HUES64 (cell line): ENCODE measurements around the gene ISM2. TPM values are rescaled to one million over a fixed set of nuclear protein-coding genes. Genes with fewer than 3 reads are reported as not detected.
A peak's percentile ranks its signal among the peaks of the same experiment; 100 is the strongest.
"Not testable (repeated sequence)": the region's sequence is repeated elsewhere in the genome, so short reads cannot be mapped to it uniquely, and the experiment has no call there.

Source experiments
- H3K27ac ChIP-seq: 2 replicates; pipeline ENCODE4 v1.7.0; 2013; ENCODE audit warnings: low read depth, low read length, inconsistent platforms
- H3K27me3 ChIP-seq: 2 replicates; pipeline ENCODE4 v1.6.1; 2013; ENCODE audit warnings: mild to moderate bottlenecking, low read length; ENCODE audit not compliant: insufficient read depth
- H3K36me3 ChIP-seq: 2 replicates; pipeline ENCODE4 v1.6.1; 2013; ENCODE audit warnings: mild to moderate bottlenecking, low read length; ENCODE audit not compliant: insufficient read depth
- H3K4me1 ChIP-seq: 2 replicates; pipeline ENCODE4 v1.6.1; 2013; ENCODE audit warnings: mild to moderate bottlenecking, low read length, moderate library complexity; ENCODE audit not compliant: insufficient read depth
- H3K4me3 ChIP-seq: 2 replicates; pipeline ENCODE4 v1.5.1; 2013; ENCODE audit warnings: mild to moderate bottlenecking, low read length, moderate library complexity
- H3K9ac ChIP-seq: 2 replicates; pipeline ENCODE4 v1.6.1; 2013; ENCODE audit warnings: mild to moderate bottlenecking, low read depth, low read length
- H3K9me3 ChIP-seq: 2 replicates; pipeline ENCODE4 v1.6.1; 2013; ENCODE audit warnings: low read depth, low read length; ENCODE audit not compliant: insufficient read depth
- WGBS: fragments of 150-250, 120-280 bp; methylation state at CpG from one replicate; pipeline ENCODE4 v1.1.7; 2013; ENCODE audit warnings: missing lambda C conversion rate; 5-methylcytosine and 5-hydroxymethylcytosine counted together
- polyA plus RNA-seq, 2 experiments: library from polyadenylated mRNA; stranded (reverse); fragments of 50-300 nt; gene quantifications; one replicate each; pipeline ENCODE4 v1.2.3, GENCODE V29; 2013

Gene ISM2
- 0.25 TPM for polyA plus RNA-seq (2013, experiment 1 of 2)
- 0.25 TPM for polyA plus RNA-seq (2013, experiment 2 of 2)

GRCh38 chr14:77498120-77498979, at the start of gene ISM2:
TSS of gene ISM2 (minus strand) at chr14:77498816. CDS start at chr14:77498793, 23 bp downstream.
- peak within 1 kb of the TSS; percentile 70 for H3K4me3 ChIP-seq
- H3K36me3 ChIP-seq: no peaks in the 10 kb centered on the region
- no peak within 1 kb of the TSS for H3K27ac ChIP-seq
- H3K9ac ChIP-seq: peak within 1 kb of the TSS; percentile 57; the same call in 1 of the 2 replicates
- peaks cover 44% of the 10 kb centered on the region for H3K27me3 ChIP-seq
- H3K4me1 ChIP-seq: no peaks in the 10 kb centered on the region
- 2% methylated on average over 104 of the region's 104 CpGs for WGBS
- no peaks in the 10 kb centered on the region for H3K9me3 ChIP-seq

GRCh38 chr14:77547512-77548180, 49.0 kb upstream of the ISM2 start:
- 93% methylated on average over 7 of the region's 8 CpGs for WGBS
- Histone ChIP-seq H3K27ac (no peak overlapping the region), H3K9ac (no peak overlapping the region), H3K4me3 (no peak overlapping the region), H3K36me3 (peaks cover 37% of the 10 kb centered on the region), H3K4me1 (peaks cover 3% of the 10 kb centered on the region; the same call in 1 of the 2 replicates), H3K9me3 (no peaks in the 10 kb centered on the region), H3K27me3 (no peaks in the 10 kb centered on the region)

- H3K9ac ChIP-seq, H3K4me1 ChIP-seq, H3K9me3 ChIP-seq, H3K4me3 ChIP-seq, H3K27me3 ChIP-seq, H3K27ac ChIP-seq: not testable (repeated sequence)
- peaks cover 27% of the 10 kb centered on the region for H3K36me3 ChIP-seq
- WGBS: 95% methylated on average over 11 of the region's 11 CpGs
Observed at GRCh38 chr14:77545171-77545570, 46.6 kb upstream of the ISM2 start.

GRCh38 chr14:77544571-77544970, 46.0 kb upstream of the ISM2 start:
- Histone ChIP-seq H3K36me3 (peaks cover 21% of the 10 kb centered on the region), H3K4me3 (no peak overlapping the region), H3K4me1 (peaks cover 7% of the 10 kb centered on the region; the same call in 1 of the 2 replicates), H3K9me3 (no peaks in the 10 kb centered on the region), H3K27ac (no peak overlapping the region; the same call in 1 of the 2 replicates), H3K9ac (no peak overlapping the region), H3K27me3 (no peaks in the 10 kb centered on the region)
- 90% methylated on average over 2 of the region's 2 CpGs for whole genome bisulfite sequencing

- Histone ChIP-seq H3K9me3 (no peaks in the 10 kb centered on the region), H3K36me3 (peaks cover 14% of the 10 kb centered on the region), H3K27me3 (no peaks in the 10 kb centered on the region), H3K27ac (no peak overlapping the region; the same call in 1 of the 2 replicates), H3K9ac (no peak overlapping the region), H3K4me3 (no peak overlapping the region), H3K4me1 (peaks cover 7% of the 10 kb centered on the region; the same call in 1 of the 2 replicates)
- 89% methylated on average over 3 of the region's 3 CpGs for WGBS
Observed at GRCh38 chr14:77543637-77544334, 45.2 kb upstream of the ISM2 start.

- H3K36me3 ChIP-seq: peaks cover 8% of the 10 kb centered on the region; the same call in 1 of the 2 replicates
- no peaks in the 10 kb centered on the region for H3K9me3 ChIP-seq
- WGBS: 91% methylated on average over 4 of the region's 5 CpGs
- H3K27me3 ChIP-seq: no peaks in the 10 kb centered on the region
- no peak overlapping the region for H3K27ac ChIP-seq
- H3K4me1 ChIP-seq: peaks cover 7% of the 10 kb centered on the region; the same call in 1 of the 2 replicates
- H3K4me3 ChIP-seq: no peak overlapping the region
- H3K9ac ChIP-seq: no peak overlapping the region
Observed at GRCh38 chr14:77543240-77543551, 44.6 kb upstream of the ISM2 start.

- WGBS: 86% methylated on average over 11 of the region's 11 CpGs
- peaks cover 4% of the 10 kb centered on the region; the same call in 1 of the 2 replicates for H3K36me3 ChIP-seq
- no peaks in the 10 kb centered on the region for H3K9me3 ChIP-seq
- no peak overlapping the region for H3K27ac ChIP-seq
- H3K4me1 ChIP-seq: peaks cover 7% of the 10 kb centered on the region; the same call in 1 of the 2 replicates
- no peaks in the 10 kb centered on the region for H3K27me3 ChIP-seq
- no peak overlapping the region for H3K4me3 ChIP-seq
- H3K9ac ChIP-seq: no peak overlapping the region
Observed at GRCh38 chr14:77542421-77543239, 44.0 kb upstream of the ISM2 start.

- Histone ChIP-seq H3K9me3 (no peaks in the 10 kb centered on the region), H3K27me3 (no peaks in the 10 kb centered on the region), H3K9ac (no peak overlapping the region), H3K27ac (no peak overlapping the region), H3K4me3 (no peak overlapping the region), H3K36me3 (peaks cover 4% of the 10 kb centered on the region; the same call in 1 of the 2 replicates), H3K4me1 (peaks cover 7% of the 10 kb centered on the region; the same call in 1 of the 2 replicates)
- 99% methylated on average over 3 of the region's 4 CpGs for WGBS
Observed at GRCh38 chr14:77541905-77542304, 43.3 kb upstream of the ISM2 start.

- not testable (repeated sequence) for H3K9ac ChIP-seq, H3K9me3 ChIP-seq, H3K36me3 ChIP-seq, H3K27ac ChIP-seq, H3K4me1 ChIP-seq, H3K4me3 ChIP-seq, H3K27me3 ChIP-seq
- WGBS: 90% methylated on average over 5 of the region's 5 CpGs
Observed at GRCh38 chr14:77536951-77537350, 38.3 kb upstream of the ISM2 start.

GRCh38 chr14:77531071-77531470, 32.5 kb upstream of the ISM2 start:
- Histone ChIP-seq H3K27ac (no peak overlapping the region), H3K4me3 (no peak overlapping the region), H3K27me3 (no peaks in the 10 kb centered on the region), H3K4me1 (no peaks in the 10 kb centered on the region), H3K36me3 (no peaks in the 10 kb centered on the region; the same call in 1 of the 2 replicates), H3K9ac (no peak overlapping the region), H3K9me3 (no peaks in the 10 kb centered on the region)
